ENCODE results near the gene MEIS3.

Gene MEIS3

DNA sequence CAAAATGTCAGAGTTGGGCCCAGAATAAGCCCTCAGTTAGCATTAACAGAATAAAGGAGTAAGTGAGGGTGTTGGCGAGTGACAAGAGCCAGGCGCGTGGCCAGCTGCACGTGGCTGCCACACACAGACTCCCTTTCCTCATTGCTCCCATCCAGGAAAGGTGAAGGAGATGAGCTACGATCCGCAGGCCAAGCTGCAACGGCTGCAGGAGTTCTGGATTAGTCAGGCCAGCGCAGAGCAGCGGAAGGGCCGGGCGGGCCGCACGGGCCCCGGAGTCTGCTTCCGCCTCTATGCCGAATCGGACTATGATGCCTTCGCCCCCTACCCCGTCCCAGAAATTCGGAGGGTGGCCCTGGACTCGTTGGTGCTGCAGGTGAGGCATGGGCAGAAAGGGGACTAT is 57.0 kb downstream of the MEIS3 start:
- DNase-seq (ENCODE audit: low read depth in 2 of 2): no peak

DNA sequence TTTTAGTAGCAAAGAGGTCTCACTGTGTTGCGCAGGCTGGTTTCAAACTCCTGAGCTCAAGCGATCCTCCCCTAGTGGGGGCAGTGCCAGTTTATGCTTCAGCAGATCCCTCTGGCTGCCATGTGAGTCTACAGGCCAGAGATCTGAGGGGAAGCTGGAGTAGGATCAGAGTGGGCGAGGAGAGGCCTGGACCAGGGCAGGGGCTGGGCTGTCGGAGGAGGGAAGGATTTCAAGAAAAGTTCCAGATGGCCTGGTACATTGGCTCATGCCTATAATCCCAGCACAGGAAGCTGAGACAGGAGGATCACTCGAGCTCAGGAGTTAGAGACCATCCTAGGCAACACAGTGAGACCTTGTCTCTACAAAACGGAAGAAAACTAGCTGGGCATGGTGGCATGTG is 60.4 kb downstream of the MEIS3 start:
- no peak for DNase-seq (ENCODE audit: low read depth in 2 of 2)

DNA sequence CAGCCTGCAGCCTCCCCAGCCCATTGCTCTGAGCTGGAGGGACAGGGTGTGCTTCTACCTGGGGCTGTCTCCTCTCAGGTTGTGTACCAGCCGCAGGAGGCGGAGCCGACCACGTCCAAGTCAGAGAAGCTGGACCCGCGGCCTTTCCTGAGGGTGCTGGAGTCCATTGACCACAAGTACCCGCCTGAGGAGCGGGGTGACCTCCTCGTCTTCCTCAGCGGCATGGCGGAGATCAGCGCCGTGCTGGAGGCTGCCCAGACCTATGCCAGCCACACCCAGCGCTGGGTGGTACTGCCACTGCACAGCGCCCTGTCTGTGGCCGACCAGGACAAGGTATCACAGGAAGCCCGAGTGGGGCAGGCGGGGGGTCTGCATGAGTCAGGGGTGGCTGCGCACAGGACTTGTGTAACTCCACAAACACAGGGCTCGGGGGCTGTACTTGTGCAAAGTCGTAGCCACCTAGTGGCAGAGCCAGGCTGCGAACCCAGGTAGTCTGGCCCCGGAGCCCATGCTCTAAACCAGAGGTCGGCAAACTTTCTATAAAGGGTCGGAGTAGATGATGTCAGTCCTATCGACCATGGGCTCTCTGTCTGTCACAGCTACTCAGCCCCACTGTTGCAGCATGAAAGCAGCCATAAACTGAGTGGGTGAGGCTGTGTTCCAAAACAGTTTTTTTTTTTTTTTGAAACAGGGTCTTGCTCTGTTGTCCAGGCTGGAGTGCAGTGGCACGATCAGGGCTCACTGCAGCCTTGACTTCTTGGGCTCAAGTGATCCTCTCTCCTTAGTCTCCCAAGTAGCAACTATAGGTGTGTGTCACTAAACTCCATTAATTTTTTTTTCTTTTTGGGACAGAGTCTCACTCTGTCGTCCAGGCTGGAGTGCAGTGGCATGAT is 61.3 kb downstream of the MEIS3 start:
- DNase-seq (ENCODE audit: low read depth in 2 of 2): no peak

DNA sequence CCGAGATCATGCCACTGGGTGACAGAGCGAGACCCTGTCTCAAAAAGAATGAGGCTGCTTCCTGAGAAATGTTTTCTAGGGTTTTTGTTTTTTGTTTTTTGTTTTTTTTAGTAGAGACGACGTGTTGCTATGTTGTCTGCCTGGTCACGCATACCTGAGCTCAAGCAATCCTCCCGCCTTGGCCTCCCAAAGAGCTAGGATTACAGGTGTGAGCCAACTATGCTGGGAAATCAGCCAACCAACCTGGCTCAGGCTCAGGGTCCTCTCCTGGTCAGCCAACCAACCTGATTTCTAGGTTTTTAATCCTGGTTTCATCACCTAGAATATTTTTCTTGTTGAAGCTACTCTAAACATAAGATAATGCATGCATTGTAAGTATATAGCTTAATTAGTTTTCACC is 62.4 kb downstream of the MEIS3 start:
- DNase-seq (ENCODE audit: low read depth in 2 of 2): no peak

DNA sequence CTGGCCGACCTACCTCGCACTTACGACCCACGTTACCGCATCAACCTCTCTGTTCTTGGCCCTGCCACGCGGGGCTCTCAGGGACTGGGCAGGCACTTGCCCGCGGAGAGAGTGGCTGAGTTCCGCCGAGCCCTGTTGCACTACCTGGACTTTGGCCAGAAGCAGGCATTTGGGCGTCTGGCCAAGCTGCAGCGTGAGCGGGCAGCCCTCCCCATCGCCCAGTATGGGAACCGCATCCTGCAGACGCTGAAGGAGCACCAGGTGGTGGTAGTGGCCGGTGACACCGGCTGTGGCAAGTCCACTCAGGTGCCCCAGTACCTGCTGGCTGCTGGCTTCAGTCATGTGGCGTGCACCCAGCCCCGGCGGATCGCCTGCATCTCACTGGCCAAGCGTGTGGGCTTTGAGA is 66.0 kb downstream of the MEIS3 start:
- no peak for DNase-seq (ENCODE audit: low read depth in 2 of 2)

Measured in stimulated activated CD4-positive, alpha-beta T cell treated with anti-CD3 and anti-CD28 coated beads, Interleukin-4, amount 100 ng/mL, for 48 hours (primary cell).